H9 (cell line): Measurements from ENCODE around the gene TBXA2R. TPM values are rescaled to one million over a fixed set of nuclear protein-coding genes. Genes with fewer than 3 reads are reported as not detected.

Source experiments
- DNase-seq: peaks from one replicate; pipeline ENCODE4 v3.0.0-alpha.2; 2017
- H2AFZ ChIP-seq: one replicate; pipeline ENCODE4 v1.6.1; 2013; ENCODE audit warnings: mild to moderate bottlenecking, low read length, control low read depth, moderate library complexity
- H2AK5ac ChIP-seq: 2 replicates; pipeline ENCODE4 v1.6.1; 2013; ENCODE audit warnings: low read length, control low read depth, mixed read lengths; ENCODE audit not compliant: insufficient read length
- H2BK120ac ChIP-seq: one replicate; pipeline ENCODE4 v1.6.1; 2013; ENCODE audit warnings: low read depth, mild to moderate bottlenecking, low read length, control low read depth, inconsistent platforms; ENCODE audit not compliant: poor library complexity, severe bottlenecking
- H2BK12ac ChIP-seq: 2 replicates; pipeline ENCODE4 v1.6.1; 2013; ENCODE audit warnings: low read length, control low read depth, mixed read lengths, low read depth; ENCODE audit not compliant: insufficient read length
- H2BK15ac ChIP-seq: 2 replicates; pipeline ENCODE4 v1.6.1; 2013; ENCODE audit warnings: low read depth, low read length, control low read depth
- H2BK20ac ChIP-seq: one replicate; pipeline ENCODE4 v1.6.1; 2013; ENCODE audit warnings: low read depth, mild to moderate bottlenecking, low read length, control low read depth, inconsistent platforms; ENCODE audit not compliant: poor library complexity, severe bottlenecking
- H2BK5ac ChIP-seq: 2 replicates; pipeline ENCODE4 v1.6.1; 2013; ENCODE audit warnings: low read length, control low read depth, mixed read lengths; ENCODE audit not compliant: insufficient read length
- H3K14ac ChIP-seq: 2 replicates; pipeline ENCODE4 v1.6.1; 2013; ENCODE audit warnings: low read length, control low read depth; ENCODE audit not compliant: insufficient read depth
- H3K18ac ChIP-seq: 2 replicates; pipeline ENCODE4 v1.6.1; 2013; ENCODE audit warnings: low read depth, mild to moderate bottlenecking, mixed read lengths, low read length, control low read depth; ENCODE audit not compliant: insufficient read length
- H3K23ac ChIP-seq: 2 replicates; pipeline ENCODE4 v1.6.1; 2013; ENCODE audit warnings: low read length, control low read depth, mixed read lengths, low read depth; ENCODE audit not compliant: insufficient read length
- H3K23me2 ChIP-seq: 2 replicates; pipeline ENCODE4 v1.6.1; 2013; ENCODE audit warnings: low read depth, mild to moderate bottlenecking, mixed read lengths, low read length, control low read depth; ENCODE audit not compliant: insufficient read length, poor library complexity, severe bottlenecking
- H3K27ac ChIP-seq: 2 replicates; pipeline ENCODE4 v1.5.1; 2013; ENCODE audit warnings: low read length, control low read depth, mixed read lengths, low read depth; ENCODE audit not compliant: insufficient read length
- H3K27me3 ChIP-seq: 2 replicates; pipeline ENCODE4 v1.6.1; 2013; ENCODE audit warnings: low read length, control low read depth, inconsistent platforms; ENCODE audit not compliant: insufficient read depth
- H3K4ac ChIP-seq: 2 replicates; pipeline ENCODE4 v1.6.1; 2013; ENCODE audit warnings: low read depth, mild to moderate bottlenecking, control low read depth, inconsistent platforms, low read length, moderate library complexity
- H3K4me1 ChIP-seq: 2 replicates; pipeline ENCODE4 v1.6.1; 2013; ENCODE audit warnings: low read length, control low read depth, inconsistent platforms; ENCODE audit not compliant: insufficient read depth
- H3K4me2 ChIP-seq: 2 replicates; pipeline ENCODE4 v1.6.1; 2013; ENCODE audit warnings: low read length, control low read depth, mixed read lengths; ENCODE audit not compliant: insufficient read length, insufficient read depth
- H3K56ac ChIP-seq: 2 replicates; pipeline ENCODE4 v1.6.1; 2013; ENCODE audit warnings: low read depth, mild to moderate bottlenecking, mixed read lengths, low read length, control low read depth; ENCODE audit not compliant: insufficient read length
- H3K79me1 ChIP-seq: 2 replicates; pipeline ENCODE4 v1.6.1; 2013; ENCODE audit warnings: low read depth, mild to moderate bottlenecking, moderate library complexity, low read length, control low read depth, inconsistent platforms; ENCODE audit not compliant: insufficient read depth, poor library complexity, severe bottlenecking
- H3K79me2 ChIP-seq: 2 replicates; pipeline ENCODE4 v1.6.1; 2013; ENCODE audit warnings: low read length, control low read depth, inconsistent platforms; ENCODE audit not compliant: insufficient read depth
- H3K9ac ChIP-seq: 2 replicates; pipeline ENCODE4 v1.6.1; 2013; ENCODE audit warnings: low read length, control low read depth, mixed read lengths; ENCODE audit not compliant: insufficient read length; ENCODE audit errors: extremely low read depth
- H3K9me3 ChIP-seq: one replicate; pipeline ENCODE4 v1.6.1; 2013; ENCODE audit warnings: low read depth, low read length, inconsistent platforms; ENCODE audit not compliant: control insufficient read depth
- H3T11ph ChIP-seq: one replicate; pipeline ENCODE4 v1.6.1; 2013; ENCODE audit warnings: mild to moderate bottlenecking, low read length, control low read depth, inconsistent platforms
- H4K20me1 ChIP-seq: one replicate; pipeline ENCODE4 v1.6.1; 2013; ENCODE audit not compliant: control insufficient read depth, insufficient read length, insufficient read depth
- H4K5ac ChIP-seq: 2 replicates; pipeline ENCODE4 v1.6.1; 2013; ENCODE audit warnings: low read depth, mild to moderate bottlenecking, mixed read lengths, low read length, control low read depth; ENCODE audit not compliant: insufficient read length
- H4K8ac ChIP-seq: replicated peaks from 2 replicates; pipeline ENCODE4 v1.6.1; 2013; ENCODE audit warnings: low read length, control low read depth, mixed read lengths, low read depth; ENCODE audit not compliant: insufficient read length
- H4K91ac ChIP-seq: 2 replicates; pipeline ENCODE4 v1.6.1; 2013; ENCODE audit warnings: low read depth, mild to moderate bottlenecking, moderate library complexity, mixed read lengths, low read length, control low read depth; ENCODE audit not compliant: insufficient read length
- H3K27ac Mint-ChIP-seq, 3 experiments: 2 replicates in 2 of 3; 3 replicates in 1 of 3; pipeline ENCODE4 v1.8.0; 2020 to 2021; ENCODE audit warnings: mixed read lengths in 3 of 3, mild to moderate bottlenecking in 1 of 3, moderate library complexity in 1 of 3
- H3K27me3 Mint-ChIP-seq: 2 replicates; pipeline ENCODE4 v1.8.0; 2021; ENCODE audit warnings: low read depth, mild to moderate bottlenecking, moderate library complexity, mixed read lengths
- H3K36me3 Mint-ChIP-seq, 3 experiments: 2 replicates in 2 of 3; 3 replicates in 1 of 3; pipeline ENCODE4 v1.8.0; 2020 to 2021; ENCODE audit warnings: low read depth in 3 of 3, mixed read lengths in 3 of 3; ENCODE audit not compliant: insufficient read depth in 1 of 3
- H3K4me1 Mint-ChIP-seq, 2 experiments: 2 replicates each; pipeline ENCODE4 v1.8.0; 2020; ENCODE audit warnings: mixed read lengths in 2 of 2
- H3K4me3 Mint-ChIP-seq, 2 experiments: 2 replicates in 1 of 2; 3 replicates in 1 of 2; pipeline ENCODE4 v1.8.0; 2020 to 2021; ENCODE audit warnings: mild to moderate bottlenecking in 2 of 2, mixed read lengths in 2 of 2, moderate library complexity in 1 of 2
- H3K9me3 Mint-ChIP-seq, 2 experiments: 2 replicates in 1 of 2; 3 replicates in 1 of 2; pipeline ENCODE4 v1.8.0; 2020; ENCODE audit warnings: mild to moderate bottlenecking in 2 of 2, mixed read lengths in 2 of 2, moderate library complexity in 1 of 2
- CTCF ChIP-seq: fragments of 200-600 bp; sonication (generic); conservative IDR thresholded peaks from 3 replicates; pipeline ENCODE4 v1.8.0; 2021; ENCODE audit warnings: antibody characterized with exemption, mild to moderate bottlenecking
- WGBS: extraction: QIAGEN DNeasy Blood & Tissue Kit; methylation state at CpG from one replicate; pipeline ENCODE4 v1.1.7; 2013; ENCODE audit warnings: missing lambda C conversion rate, low lambda C conversion rate, mixed read lengths; ENCODE audit not compliant: insufficient read length; ENCODE audit errors: extremely low coverage; 5-methylcytosine and 5-hydroxymethylcytosine counted together
- total RNA-seq: library from RNA; stranded (reverse); gene quantifications from 2 replicates; pipeline ENCODE4 v1.2.1, GENCODE V29; 2021

TBXA2R gene
- total RNA-seq, 1 experiment from 2014 or later = 0.63 TPM

- H3K23me2 ChIP-seq = no peaks in the 10 kb centered on the region
- H2BK12ac ChIP-seq = no peak overlapping the region
- WGBS = no CpG with 5 or more reads among the region's 10 CpGs
- H3K9ac ChIP-seq = no peak overlapping the region
- no peaks in the 10 kb centered on the region for H3K79me2 ChIP-seq
- H4K20me1 ChIP-seq = no peaks in the 10 kb centered on the region
- H3K27ac Mint-ChIP-seq = peak overlapping the region in 2 of 3 experiments; percentile 15 to 44; a peak in 1 of 7 replicates
- no peak for TF ChIP-seq CTCF
- peaks cover 2 to 3% of the 10 kb centered on the region in 2 experiments; a peak in 1 of 4 replicates for H3K4me1 Mint-ChIP-seq
- H3K9me3 ChIP-seq = no peaks in the 10 kb centered on the region
- no peak overlapping the region for H2BK20ac ChIP-seq
- H3K27me3 ChIP-seq = no peaks in the 10 kb centered on the region
- H4K91ac ChIP-seq = no peak overlapping the region
- no peak overlapping the region for H2BK120ac ChIP-seq
- H3K4ac ChIP-seq = no peak overlapping the region
- H3K36me3 Mint-ChIP-seq = peaks cover 2 to 9% (median 8%) of the 10 kb centered on the region in 3 experiments; a peak in 6 of 7 replicates
- no peak overlapping the region for H3K18ac ChIP-seq
- no peak overlapping the region for H4K8ac ChIP-seq
- H2AK5ac ChIP-seq = no peak overlapping the region
- no peak overlapping the region for H2BK15ac ChIP-seq
- H3K4me1 ChIP-seq = no peaks in the 10 kb centered on the region
- no peak overlapping the region for H3T11ph ChIP-seq
- H4K5ac ChIP-seq = no peak overlapping the region
- H2BK5ac ChIP-seq = no peak overlapping the region
- no peak overlapping the region for H2AFZ ChIP-seq
- no peak overlapping the region for H3K4me2 ChIP-seq
- H3K27me3 Mint-ChIP-seq = no peaks in the 10 kb centered on the region
- DNase-seq = no peak
- no peaks in the 10 kb centered on the region for H3K79me1 ChIP-seq
- no peak overlapping the region for H3K23ac ChIP-seq
- no peaks in the 10 kb centered on the region for H3K9me3 Mint-ChIP-seq
- no peak overlapping the region for H3K56ac ChIP-seq
- no peak overlapping the region for H3K14ac ChIP-seq
- no peak overlapping the region for H3K4me3 Mint-ChIP-seq
- no peak overlapping the region for H3K27ac ChIP-seq
These were observed 61.0 kb downstream of the TBXA2R start for GRCh38 chr19:3545669-3546034.
